Lower leg skin (tissue), 3 donors: ENCODE measurements around the gene CLCN6.

ENCODE experiments used
- POLR2A ChIP-seq, 2 donors: fragments of 450-650 bp; IDR thresholded peaks; one replicate each; pipeline ENCODE4 v1.6.1; 2016 to 2017; ENCODE audit warnings: antibody characterized with exemption in 2 of 2, mild to moderate bottlenecking in 1 of 2, moderate library complexity in 1 of 2
- TF ChIP-seq, protein P1 (sequence below), 3 donors: fragments of 450-650 bp; IDR thresholded peaks; one replicate each; pipeline ENCODE4 v1.5.1; 2016; ENCODE audit warnings: antibody characterized with exemption in 3 of 3, mild to moderate bottlenecking in 3 of 3, moderate library complexity in 2 of 3

DNA sequence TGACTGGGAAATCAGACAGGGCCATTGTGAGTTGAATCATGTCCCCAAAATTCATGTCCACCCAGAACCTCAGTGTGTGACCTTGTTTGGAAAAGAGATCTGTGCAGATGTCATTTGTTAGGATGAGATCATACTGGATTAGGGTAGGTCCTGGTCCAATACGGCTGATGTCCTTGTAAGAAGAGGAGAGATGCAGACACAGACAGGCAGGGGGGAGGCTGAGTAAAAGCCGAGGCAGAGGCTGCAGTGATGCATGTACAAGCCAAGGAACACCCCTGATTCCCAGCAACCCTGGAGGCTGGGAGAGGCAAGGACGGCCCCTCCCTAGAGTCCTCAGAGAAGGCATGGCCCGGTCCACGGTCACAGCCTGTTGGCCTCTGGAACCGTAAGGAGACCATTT, 68.6 kb downstream of the CLCN6 start:
- TF ChIP-seq, protein P1, sequence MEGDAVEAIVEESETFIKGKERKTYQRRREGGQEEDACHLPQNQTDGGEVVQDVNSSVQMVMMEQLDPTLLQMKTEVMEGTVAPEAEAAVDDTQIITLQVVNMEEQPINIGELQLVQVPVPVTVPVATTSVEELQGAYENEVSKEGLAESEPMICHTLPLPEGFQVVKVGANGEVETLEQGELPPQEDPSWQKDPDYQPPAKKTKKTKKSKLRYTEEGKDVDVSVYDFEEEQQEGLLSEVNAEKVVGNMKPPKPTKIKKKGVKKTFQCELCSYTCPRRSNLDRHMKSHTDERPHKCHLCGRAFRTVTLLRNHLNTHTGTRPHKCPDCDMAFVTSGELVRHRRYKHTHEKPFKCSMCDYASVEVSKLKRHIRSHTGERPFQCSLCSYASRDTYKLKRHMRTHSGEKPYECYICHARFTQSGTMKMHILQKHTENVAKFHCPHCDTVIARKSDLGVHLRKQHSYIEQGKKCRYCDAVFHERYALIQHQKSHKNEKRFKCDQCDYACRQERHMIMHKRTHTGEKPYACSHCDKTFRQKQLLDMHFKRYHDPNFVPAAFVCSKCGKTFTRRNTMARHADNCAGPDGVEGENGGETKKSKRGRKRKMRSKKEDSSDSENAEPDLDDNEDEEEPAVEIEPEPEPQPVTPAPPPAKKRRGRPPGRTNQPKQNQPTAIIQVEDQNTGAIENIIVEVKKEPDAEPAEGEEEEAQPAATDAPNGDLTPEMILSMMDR (IDR thresholded peaks at IDR 0.05) = no peak
- TF ChIP-seq POLR2A (IDR thresholded peaks at IDR 0.05) = no peak
